Panc1 (cell line): ENCODE data around the gene CCT8. TPM values are rescaled to one million over a fixed set of nuclear protein-coding genes. Genes with fewer than 3 reads are reported as not detected.

Experiments used
- ATAC-seq: fragments of 200-7000 bp; cut with Tn5 transposase; 2 replicates; pipeline ENCODE4 v1.9.1; 2020; ENCODE audit warnings: mild to moderate bottlenecking, moderate library complexity
- BruUV-seq: library from RNA; stranded (reverse); fragments of 400-500 nt; replicated peaks from 2 replicates; lab custom pipeline; 2021; lab: Mats Ljungman, UMichigan
- CTCF ChIA-PET: fragments of 300-600 bp; sonication (Branson Sonifier 250); formaldehyde crosslinking; loops from one replicate; lab custom pipeline; 2022; ENCODE audit warnings: antibody characterized with exemption; lab: Charles Lee
- POLR2A ChIA-PET: fragments of 300-600 bp; sonication (Branson Sonifier 250); formaldehyde crosslinking; loops from one replicate; lab custom pipeline; 2022; ENCODE audit warnings: antibody characterized with exemption; lab: Charles Lee
- DNase-seq: peaks from one replicate; pipeline ENCODE4 v3.0.0-alpha.2; 2010; ENCODE audit warnings: low read depth, low spot score
- H3K27ac ChIP-seq: 2 replicates; pipeline ENCODE4 v1.5.1; 2011; ENCODE audit warnings: mild to moderate bottlenecking, low read length, inconsistent platforms
- H3K27me3 ChIP-seq: fragments of 200-500 bp; sonication (Bioruptor generic); 2 replicates; pipeline ENCODE4 v1.6.0; 2014; ENCODE audit warnings: low read length, inconsistent platforms; ENCODE audit not compliant: control insufficient read depth, insufficient read depth
- H3K36me3 ChIP-seq: fragments of 200-500 bp; sonication (Bioruptor generic); 2 replicates; pipeline ENCODE4 v1.5.1; 2014; ENCODE audit warnings: inconsistent platforms, mild to moderate bottlenecking, low read length, moderate library complexity; ENCODE audit not compliant: control insufficient read depth, insufficient read depth
- H3K4me1 ChIP-seq: 2 replicates; pipeline ENCODE4 v1.5.1; 2011; ENCODE audit warnings: inconsistent platforms, mild to moderate bottlenecking, low read length, moderate library complexity; ENCODE audit not compliant: control insufficient read depth, insufficient read depth
- H3K4me3 ChIP-seq, 2 experiments: 2 replicates each; pipeline ENCODE4 v1.5.1; 2011 to 2012; ENCODE audit warnings: low read depth in 2 of 2, low read length in 2 of 2, mild to moderate bottlenecking in 2 of 2, inconsistent platforms in 1 of 2, moderate library complexity in 1 of 2
- H3K9me3 ChIP-seq: fragments of 200-500 bp; sonication (Bioruptor generic); 2 replicates; pipeline ENCODE4 v1.5.1; 2014; ENCODE audit warnings: low read depth, mild to moderate bottlenecking, inconsistent platforms, low read length, moderate library complexity; ENCODE audit not compliant: control insufficient read depth, insufficient read depth
- POLR2AphosphoS5 ChIP-seq: IDR thresholded peaks from 2 replicates; pipeline ENCODE4 v1.6.1; 2012; ENCODE audit warnings: mild to moderate bottlenecking, low read depth, low read length, moderate library complexity
- SIN3A ChIP-seq: IDR thresholded peaks from 2 replicates; pipeline ENCODE4 v1.6.1; 2012; ENCODE audit warnings: low read depth, mild to moderate bottlenecking, low read length, moderate library complexity, borderline replicate concordance; ENCODE audit not compliant: insufficient read depth
- TCF7L2 ChIP-seq: IDR thresholded peaks from 2 replicates; pipeline ENCODE4 v1.6.1; 2011; ENCODE audit warnings: mild to moderate bottlenecking, low read depth, low read length, inconsistent platforms
- in situ Hi-C: cut with HindIII; loops from 2 replicates; pipeline ENCODE4 v1.10.0; 2016; ENCODE audit warnings: low sequenced_read_pairs, low pct_unique_long_range_greater_than_20kb
- intact Hi-C: fragments of 100-400 bp; cut with micrococcal nuclease; formaldehyde crosslinking; loops from one replicate; pipeline ENCODE4 v1.10.0; 2022; ENCODE audit not compliant: unreplicated experiment
- total RNA-seq: library from RNA; stranded (reverse); gene quantifications from one replicate; pipeline ENCODE4 v1.2.1, GENCODE V29; 2021; ENCODE audit not compliant: unreplicated experiment
- TF ChIP-seq, protein P1 (sequence below), 2 experiments: IDR thresholded peaks; 2 replicates each; pipeline ENCODE4 v1.6.1; 2011 to 2012; ENCODE audit warnings: low read depth in 2 of 2, control low read depth in 1 of 2, low read length in 1 of 2, mild to moderate bottlenecking in 1 of 2, moderate library complexity in 1 of 2; ENCODE audit not compliant: insufficient read depth in 1 of 2
- TF ChIP-seq, protein P2 (sequence below): fragments of 450-650 bp; IDR thresholded peaks from 2 replicates; pipeline ENCODE4 v1.5.1; 2017; ENCODE audit warnings: mild to moderate bottlenecking

The CCT8 gene
- total RNA-seq, 1 experiment from 2014 or later = 160 TPM

DNA sequence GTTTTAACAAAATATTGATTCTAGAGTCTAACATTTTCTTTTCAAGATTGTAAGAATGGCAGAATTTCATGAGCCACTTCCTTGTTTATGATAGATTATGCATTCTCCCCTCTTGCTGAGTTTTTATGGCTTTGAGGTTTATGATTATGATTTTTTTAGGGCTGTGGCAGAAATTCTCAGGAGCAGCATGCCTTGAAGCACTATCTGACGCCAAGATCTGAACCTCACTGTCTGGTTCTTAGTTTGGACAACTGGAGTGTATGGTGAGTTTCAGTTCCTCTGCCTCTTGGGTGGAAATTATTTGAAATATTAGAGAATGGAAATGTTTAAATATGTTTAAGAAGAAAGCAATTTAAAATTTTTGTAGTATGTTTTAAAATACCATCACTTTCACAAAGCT is 38.8 kb downstream of the CCT8 start:
- ATAC-seq (no peak), DNase-seq (no peak)
- ChIA-PET CTCF (no interaction called here), POLR2A (no interaction called here)
- intact Hi-C loops (no loop called here), in situ Hi-C loops (no loop called here)
- H3K9me3 ChIP-seq = no peaks in the 10 kb centered on the region
- no peaks in the 10 kb centered on the region for H3K4me1 ChIP-seq
- no TSS peak for BruUV-seq
- H3K27me3 ChIP-seq = no peaks in the 10 kb centered on the region
- H3K36me3 ChIP-seq = peaks cover 30% of the 10 kb centered on the region
- TF ChIP-seq, protein P1, sequence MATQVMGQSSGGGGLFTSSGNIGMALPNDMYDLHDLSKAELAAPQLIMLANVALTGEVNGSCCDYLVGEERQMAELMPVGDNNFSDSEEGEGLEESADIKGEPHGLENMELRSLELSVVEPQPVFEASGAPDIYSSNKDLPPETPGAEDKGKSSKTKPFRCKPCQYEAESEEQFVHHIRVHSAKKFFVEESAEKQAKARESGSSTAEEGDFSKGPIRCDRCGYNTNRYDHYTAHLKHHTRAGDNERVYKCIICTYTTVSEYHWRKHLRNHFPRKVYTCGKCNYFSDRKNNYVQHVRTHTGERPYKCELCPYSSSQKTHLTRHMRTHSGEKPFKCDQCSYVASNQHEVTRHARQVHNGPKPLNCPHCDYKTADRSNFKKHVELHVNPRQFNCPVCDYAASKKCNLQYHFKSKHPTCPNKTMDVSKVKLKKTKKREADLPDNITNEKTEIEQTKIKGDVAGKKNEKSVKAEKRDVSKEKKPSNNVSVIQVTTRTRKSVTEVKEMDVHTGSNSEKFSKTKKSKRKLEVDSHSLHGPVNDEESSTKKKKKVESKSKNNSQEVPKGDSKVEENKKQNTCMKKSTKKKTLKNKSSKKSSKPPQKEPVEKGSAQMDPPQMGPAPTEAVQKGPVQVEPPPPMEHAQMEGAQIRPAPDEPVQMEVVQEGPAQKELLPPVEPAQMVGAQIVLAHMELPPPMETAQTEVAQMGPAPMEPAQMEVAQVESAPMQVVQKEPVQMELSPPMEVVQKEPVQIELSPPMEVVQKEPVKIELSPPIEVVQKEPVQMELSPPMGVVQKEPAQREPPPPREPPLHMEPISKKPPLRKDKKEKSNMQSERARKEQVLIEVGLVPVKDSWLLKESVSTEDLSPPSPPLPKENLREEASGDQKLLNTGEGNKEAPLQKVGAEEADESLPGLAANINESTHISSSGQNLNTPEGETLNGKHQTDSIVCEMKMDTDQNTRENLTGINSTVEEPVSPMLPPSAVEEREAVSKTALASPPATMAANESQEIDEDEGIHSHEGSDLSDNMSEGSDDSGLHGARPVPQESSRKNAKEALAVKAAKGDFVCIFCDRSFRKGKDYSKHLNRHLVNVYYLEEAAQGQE (IDR thresholded peaks at IDR 0.05; ENCODE audit: insufficient read depth in 1 of 2, low read depth in 2 of 2, low read length in 1 of 2) = no peak
- no peak for TF ChIP-seq TCF7L2
- H3K27ac ChIP-seq = no peak overlapping the region
- no peak overlapping the region for H3K4me3 ChIP-seq

DNA sequence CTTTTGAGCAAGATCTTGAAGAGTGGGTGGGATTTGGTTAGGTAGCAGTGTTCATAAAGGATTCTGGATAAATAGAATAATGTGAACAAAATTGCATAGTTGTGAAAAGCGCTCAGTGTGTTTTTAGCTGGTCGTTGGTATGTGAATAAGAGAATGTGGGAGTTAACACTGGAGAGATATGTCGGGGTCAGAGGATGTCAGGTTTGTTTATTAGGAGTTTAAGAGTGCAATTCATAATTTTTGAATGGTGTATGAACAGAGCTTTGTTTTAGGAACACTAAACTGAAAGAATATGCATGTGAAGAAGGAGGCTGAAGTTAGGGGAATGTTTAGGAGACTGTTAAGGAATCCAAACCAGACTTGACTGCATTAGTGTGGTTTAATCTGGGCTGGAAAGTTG is 39.6 kb downstream of the CCT8 start:
- Histone ChIP-seq H3K4me3 (no peak overlapping the region), H3K27me3 (no peaks in the 10 kb centered on the region), H3K36me3 (peaks cover 23% of the 10 kb centered on the region), H3K27ac (no peak overlapping the region), H3K4me1 (no peaks in the 10 kb centered on the region), H3K9me3 (no peaks in the 10 kb centered on the region)
- intact Hi-C loops = no loop called here
- BruUV-seq = TSS peak; percentile 19
- ChIA-PET CTCF (no interaction called here), POLR2A (no interaction called here)
- in situ Hi-C loops = no loop called here
- TF ChIP-seq SIN3A (no peak), POLR2AphosphoS5 (no peak), TCF7L2 (no peak)
- TF ChIP-seq, protein P1 (IDR thresholded peaks at IDR 0.05; ENCODE audit: insufficient read depth in 1 of 2, low read depth in 2 of 2, low read length in 1 of 2) = no peak
- TF ChIP-seq, protein P2, sequence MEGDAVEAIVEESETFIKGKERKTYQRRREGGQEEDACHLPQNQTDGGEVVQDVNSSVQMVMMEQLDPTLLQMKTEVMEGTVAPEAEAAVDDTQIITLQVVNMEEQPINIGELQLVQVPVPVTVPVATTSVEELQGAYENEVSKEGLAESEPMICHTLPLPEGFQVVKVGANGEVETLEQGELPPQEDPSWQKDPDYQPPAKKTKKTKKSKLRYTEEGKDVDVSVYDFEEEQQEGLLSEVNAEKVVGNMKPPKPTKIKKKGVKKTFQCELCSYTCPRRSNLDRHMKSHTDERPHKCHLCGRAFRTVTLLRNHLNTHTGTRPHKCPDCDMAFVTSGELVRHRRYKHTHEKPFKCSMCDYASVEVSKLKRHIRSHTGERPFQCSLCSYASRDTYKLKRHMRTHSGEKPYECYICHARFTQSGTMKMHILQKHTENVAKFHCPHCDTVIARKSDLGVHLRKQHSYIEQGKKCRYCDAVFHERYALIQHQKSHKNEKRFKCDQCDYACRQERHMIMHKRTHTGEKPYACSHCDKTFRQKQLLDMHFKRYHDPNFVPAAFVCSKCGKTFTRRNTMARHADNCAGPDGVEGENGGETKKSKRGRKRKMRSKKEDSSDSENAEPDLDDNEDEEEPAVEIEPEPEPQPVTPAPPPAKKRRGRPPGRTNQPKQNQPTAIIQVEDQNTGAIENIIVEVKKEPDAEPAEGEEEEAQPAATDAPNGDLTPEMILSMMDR = no peak
- DNase-seq (no peak), ATAC-seq (no peak)
